ENCODE data around the gene ABCC3.

ABCC3 gene

DNA sequence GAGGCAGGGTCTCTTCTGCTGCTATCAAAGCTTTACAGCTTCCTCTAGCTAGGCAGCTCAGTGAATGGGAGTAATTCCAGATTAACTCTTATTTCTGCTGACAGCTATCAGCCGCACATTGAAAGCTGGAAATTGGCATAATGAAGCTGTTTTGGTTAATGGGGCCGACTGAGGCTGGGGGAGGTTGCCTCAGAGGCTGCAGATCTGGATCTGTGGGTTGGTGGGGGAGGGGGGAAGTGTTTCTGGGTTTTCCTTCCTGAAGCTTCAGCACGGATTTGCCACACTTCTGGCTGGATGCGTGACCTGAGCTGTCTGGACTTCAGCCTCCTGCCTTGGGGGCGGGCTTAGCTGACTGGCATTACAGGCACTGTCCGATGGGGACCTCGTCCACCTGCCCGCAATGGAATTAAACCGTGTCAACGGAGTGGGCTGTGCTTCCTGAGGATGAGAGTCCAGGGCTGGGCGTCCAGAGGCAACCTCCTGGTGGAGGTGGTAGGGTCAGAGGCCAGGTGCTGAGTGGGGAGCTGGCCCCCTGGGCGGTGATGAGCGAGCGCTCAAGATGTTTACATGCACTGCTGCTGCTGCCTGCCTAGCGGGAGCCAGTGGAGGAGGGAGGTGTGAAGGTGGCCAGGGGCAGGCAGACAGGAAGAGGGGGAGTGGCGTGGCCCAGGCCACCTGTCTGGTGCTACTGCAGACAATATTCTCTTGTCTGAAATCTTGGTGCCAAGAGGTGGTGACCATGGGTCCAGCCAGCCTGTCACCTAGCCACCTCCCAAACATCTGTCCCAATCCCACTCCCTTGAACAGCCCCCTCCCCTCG, 6.7 kb upstream of the ABCC3 start:
- no peak for DNase-seq

DNA sequence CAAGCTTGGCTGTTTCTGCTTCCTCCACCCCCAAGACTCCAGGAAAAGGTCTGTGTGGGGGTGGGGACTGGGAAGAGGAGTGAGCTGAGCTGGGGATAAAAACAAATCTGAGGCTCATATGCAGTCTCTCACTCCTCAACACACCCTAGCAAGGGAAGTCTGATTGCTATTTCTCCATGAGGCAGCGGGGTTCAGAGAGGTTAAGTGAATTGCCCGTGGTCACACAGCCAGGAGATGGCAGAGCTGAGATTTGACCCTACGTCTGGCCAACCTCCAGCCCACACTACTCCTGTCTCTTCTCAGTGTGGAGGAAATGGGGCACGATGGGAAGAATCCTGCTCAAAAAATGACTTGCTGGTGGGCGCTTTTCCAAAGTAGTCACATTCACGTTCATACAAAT, 4.8 kb upstream of the ABCC3 start:
- no peak for DNase-seq

DNA sequence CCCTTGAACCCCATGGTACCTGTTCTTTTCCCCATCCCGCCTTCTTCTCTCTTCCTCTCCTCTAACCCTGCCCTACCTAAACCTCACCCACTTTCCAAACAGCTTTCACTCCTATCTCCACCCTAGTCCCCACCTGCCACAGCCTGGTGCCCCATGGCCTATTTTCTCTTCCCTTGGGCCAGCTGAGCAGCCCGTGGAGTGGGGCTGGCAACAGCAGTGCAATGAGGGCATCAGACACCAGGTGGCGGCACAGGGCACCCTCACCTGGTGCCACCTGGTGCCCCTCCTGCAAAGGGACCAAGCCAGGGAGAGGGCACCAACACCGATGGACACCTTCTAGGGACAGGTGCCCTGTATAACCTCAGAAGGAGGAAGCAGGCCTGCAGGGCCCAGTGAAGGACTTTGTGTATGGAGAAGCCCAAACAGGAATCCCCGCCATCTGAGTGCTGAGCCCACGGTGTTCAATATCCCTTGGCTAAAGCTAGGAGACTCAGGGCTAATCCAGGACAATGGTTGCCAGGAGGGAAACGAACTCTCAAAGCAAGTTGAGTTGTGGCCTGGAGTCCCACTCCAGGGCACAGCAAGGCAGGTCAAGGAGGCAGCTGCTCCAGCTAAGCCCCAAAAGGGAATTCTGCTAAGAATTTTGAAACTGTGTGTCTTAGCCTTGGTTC, 4.0 kb upstream of the ABCC3 start:
- peak; percentile 53 for DNase-seq

DNA sequence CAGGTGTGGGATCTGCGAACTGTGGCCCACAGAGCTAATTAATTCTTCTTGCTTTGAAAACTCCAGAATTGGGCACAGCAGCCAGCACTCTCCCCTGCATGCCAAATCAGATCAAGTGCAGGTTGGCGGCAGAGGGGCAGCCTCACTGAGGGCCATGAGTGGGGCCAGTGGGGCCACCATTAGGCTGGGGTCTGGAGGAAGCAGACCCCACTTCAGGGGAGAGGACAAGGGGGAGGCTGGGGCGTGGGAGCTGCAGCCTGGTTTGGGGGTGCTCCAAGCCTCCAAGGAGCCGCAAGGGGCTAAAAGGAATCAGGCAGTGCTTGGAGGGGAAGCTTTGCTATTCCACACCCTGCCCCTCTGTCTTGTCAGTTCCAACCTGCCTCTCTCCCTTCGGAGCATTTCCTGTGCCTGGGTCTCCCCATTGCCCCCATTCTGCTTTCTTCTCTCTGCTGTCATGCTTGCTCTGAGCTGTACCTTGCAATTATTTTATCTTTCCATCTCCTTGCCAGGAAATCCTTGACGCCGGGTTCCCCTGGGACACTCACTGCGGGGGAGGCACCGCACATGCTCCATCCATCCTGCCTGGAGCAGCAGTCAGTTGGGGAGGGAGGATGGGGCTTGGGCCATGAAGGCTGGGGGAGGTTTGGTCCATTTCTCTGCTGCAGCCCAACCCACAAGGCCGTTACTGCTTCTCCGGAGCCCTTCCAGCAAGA, 3.3 kb upstream of the ABCC3 start:
- no peak for DNase-seq

DNA sequence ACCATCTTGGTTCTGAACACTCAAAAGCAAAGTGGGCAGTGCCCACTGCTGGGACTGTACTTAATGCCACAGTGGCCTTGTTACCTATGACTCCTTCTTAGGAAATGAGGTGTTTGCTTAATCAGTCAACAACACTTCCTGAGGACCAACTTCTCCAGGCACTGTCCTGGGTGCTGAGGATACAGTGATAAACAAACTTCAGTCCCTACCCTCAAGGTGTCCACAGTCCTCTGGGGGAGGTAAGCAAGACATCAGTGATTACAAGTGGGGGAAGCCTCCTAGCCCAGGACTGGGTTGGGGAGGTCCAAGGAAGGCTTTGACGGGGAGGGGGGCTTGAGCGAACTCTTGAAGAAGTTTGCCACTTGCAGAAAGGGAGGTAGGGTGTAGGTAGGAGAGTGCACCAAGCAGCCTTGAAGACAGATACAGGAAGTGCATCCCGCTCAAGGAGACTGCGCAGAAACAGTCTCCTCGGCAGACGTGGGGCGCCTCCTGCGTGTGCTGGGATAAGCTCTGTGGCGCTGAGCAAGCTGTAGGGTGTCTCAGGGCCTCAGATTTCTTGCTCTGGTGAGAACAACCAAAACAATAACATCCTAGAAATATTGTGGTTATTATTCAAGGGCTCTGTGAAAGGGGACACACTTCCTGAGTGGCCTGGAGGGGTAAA, 2.6 kb upstream of the ABCC3 start:
- DNase-seq, result no peak

DNA sequence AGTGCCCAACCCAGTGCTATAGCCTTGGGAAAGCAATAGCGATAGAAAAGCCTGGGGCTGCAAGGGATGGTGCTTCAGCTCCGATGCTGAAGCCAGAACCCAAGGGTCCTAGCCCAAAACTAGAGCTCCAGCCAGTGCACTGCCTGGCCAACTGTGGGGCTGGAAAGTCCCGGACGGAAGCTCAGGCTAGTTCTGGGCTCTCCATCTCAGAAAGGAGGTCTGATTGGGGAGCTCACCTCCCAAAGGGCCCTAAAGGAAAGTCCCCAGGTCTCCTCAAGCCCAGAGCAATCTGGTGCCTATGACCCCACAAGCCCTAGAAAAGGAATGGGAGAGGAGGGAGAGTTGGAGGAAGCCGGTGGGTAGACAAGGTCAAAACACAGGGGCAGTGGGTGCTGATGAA, 2.0 kb upstream of the ABCC3 start:
- no peak for DNase-seq

DNA sequence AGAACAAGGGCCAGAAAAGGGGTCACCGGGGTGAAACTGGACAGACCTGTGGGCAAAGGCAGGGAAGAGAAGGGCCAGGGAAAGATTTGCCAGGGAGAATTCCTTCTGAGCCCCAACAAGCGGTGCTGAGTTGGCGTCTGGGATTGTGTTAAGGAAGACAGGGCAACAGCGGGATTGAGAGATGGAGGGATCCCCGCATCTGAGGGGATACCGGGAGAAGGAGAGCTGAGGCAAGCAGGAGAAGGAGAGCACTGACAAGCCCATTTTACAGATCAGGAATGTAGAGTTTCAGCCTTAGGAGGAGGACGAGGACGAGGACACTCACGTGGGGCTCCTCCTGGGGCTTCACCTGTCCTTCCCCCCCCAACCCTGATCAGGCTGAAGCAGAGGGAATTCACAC, 998 bp upstream of the ABCC3 start:
- DNase-seq, result no peak

DNA sequence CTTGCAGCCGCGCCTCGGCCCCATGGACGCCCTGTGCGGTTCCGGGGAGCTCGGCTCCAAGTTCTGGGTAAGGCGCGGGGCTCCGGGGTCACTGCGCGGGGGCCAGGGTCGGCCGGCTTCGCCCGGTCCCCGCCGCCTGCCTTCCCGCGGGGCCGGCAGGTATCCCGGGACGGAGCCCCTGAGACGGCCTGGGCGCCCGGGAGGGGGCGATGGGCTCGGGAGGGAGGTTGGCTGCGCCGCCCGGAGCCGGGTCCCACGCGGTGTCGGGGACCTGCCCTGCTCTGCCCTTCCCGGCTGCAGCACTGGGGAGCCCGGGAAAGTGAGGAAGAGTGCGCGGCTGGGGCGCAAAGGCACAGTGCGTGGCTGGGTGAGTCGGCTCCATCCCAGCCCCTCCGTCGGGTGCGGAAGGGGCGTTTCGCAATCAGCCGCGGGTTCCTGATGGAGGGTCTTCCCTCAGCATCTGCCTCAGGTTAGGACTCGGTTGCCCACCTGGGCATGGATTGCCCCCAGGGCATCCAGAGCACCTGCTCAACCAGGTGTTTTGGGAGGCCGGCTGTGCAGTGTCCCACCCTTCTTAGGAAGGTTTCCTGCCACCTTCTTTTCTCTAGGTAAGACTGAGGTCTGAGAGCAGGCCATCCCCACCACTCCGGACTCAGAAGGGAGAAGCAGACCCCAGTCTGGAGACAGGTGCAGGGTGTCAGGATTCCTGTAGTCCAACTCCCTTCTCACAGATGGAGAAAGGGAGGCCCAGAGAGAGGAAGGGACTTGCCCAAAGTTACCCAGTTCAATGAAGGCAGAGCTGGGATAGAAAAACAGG, 442 bp downstream of the ABCC3 start:
- no peak for DNase-seq

DNA sequence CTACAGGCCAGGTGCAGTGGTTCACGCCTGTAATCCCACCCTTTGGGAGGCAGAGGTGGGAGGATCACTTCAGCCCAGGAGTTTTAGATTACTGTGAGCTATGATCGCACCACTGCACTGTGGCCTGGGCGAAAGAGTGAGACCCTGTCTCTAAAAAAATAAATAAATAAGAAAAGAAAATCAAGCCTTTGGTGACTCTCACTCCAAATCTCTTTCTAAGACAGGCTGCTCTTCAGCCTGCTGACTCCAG, 976 bp downstream of the ABCC3 start:
- no peak for DNase-seq

DNA sequence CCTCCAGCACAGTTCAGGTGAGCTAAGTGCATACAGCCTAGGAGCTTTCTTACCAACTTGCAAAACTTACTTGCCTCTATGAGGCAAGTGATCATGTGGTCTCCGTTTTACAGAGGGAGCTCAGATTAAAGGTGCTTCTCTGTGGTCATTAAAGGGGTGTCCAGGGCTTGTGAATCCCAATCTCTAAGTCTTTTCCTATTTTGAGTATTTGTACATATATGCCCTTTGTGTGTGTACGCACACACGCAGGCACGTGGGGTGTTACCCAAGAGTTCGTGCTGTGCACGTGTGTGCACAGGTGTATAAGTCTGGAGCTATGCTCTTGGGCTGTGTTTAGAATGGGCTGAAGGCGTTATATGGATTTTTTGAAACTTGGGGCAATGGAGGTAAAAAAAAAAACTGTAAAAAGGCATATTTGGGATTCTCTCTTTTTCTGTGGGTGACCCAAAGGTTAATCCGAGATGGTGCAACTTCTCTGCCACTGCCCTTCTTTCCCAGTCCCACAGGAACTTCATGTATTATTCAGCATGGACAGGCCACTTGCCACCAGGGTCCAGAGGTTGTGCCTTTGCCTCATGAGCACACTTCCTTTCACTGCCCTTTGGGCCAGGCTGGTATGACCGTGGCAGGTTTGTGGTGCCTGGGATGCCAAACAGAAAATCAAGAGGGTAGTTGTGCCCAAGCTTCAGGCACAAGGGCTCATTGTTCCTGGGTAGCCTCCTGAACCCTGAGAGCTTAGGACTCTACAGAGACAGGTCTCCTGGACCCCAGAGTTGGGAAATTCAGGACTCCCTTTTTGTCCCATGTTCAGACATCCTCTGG, 1.5 kb downstream of the ABCC3 start:
- DNase-seq, result no peak

DNA sequence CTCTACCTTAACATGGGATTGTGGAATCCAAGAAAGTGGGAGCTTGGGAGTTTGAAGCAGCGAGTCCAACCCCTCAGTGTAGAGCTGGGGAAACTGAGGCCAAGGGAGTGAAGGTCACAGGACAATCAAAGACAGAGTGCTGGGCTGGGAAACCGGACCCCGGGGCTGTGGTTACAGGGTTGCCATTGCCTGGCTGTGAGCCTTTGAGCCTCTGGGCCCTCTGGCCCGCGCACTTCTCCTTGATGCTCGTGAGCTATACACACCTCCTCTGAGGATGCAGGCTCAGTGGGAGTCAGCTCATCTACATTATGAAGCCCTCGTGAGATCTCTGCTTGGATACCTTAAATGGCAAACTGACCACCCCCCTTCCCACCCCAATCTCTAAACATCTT, 2.1 kb downstream of the ABCC3 start:
- no peak for DNase-seq

DNA sequence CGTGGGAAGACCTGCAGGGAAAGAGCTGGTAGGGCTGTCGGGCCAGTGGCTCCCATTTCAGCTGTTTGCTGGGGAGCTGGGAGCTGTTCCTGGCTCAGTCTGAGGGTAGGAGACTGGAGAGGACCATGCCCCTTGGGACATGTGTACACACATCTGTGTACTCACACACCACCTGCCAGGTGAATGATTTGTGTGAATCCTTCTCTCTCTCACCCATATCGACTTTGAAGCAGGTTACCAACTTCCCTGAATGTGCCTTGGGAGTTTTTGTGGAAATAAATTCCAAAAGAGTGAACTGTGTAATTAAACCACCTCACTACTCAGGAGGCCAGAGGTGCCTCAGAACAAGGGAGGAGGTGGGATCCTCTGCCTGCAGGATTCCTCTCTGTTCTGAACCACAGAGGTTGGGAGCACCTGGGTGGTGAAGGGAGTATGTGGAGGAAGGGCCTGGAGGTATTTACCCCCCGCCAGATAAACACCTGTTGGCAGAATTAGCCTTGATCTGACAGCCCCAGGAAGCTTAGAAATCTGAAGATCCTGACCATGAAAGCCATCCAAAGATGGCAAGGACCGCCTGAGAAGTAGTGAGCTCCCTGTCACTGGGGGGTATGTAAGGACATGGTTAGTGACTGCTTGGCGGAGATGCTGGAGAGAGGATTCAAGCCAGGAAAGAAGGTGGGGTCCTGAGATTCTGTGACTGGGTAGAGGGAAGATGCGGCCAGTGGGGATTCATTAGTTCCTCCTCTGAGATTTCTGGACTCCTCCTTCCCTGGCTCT, 3.3 kb downstream of the ABCC3 start:
- DNase-seq, result no peak

DNA sequence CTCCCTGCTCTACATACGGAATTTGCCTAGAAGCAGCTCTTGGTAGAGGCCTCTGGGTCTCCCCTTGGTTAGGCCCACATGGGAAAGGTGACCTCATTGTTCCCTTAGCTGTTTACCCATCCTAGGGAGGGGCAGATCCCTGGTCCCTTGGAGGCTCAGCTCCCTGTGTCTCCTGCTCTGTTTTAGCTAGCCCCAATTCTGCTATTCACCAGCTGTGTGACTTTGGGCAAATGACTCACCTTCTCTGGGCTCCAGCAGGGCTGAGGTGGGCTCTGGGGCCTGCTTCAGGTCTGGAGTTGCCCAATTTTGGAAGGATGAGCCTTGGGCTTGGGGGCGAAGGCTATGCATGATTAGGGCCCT, 3.9 kb downstream of the ABCC3 start:
- DNase-seq, result no peak

DNA sequence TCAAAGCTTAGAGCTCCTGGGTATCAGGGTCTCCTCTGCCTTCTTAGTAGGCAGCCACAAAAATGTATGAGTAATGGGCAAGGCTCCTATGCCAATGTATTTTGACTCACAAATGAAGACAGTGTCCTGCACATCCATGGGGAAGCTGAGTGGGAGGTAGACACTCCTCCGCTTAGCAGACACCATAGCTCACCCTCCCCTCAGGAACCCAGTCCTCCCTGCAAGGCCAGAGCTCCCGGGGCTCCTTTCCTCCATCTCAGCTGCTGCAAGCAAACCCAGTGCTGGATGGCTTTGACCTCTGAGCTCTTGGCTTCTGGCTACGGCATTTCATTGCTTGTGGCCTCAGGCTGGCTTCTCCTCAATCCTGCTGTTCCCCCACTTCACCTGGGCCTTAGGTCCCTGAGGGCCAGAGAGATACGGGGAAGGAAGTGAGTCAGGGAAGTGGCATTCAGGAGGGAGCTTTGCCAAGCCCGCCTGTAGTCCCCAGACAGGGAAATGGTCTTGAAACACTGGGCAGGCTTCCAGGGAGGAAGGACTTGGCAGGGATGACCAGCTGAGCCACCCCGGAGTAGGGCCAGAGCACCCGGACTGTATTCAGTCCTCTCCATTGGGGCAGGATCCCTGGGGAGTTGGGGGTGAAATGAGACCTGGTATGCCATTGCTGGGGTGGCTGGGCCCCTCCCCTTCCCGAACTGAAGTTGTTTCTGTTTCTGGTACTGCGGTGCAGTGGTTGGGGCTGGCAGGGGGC, 4.5 kb downstream of the ABCC3 start:
- DNase-seq, result no peak

DNA sequence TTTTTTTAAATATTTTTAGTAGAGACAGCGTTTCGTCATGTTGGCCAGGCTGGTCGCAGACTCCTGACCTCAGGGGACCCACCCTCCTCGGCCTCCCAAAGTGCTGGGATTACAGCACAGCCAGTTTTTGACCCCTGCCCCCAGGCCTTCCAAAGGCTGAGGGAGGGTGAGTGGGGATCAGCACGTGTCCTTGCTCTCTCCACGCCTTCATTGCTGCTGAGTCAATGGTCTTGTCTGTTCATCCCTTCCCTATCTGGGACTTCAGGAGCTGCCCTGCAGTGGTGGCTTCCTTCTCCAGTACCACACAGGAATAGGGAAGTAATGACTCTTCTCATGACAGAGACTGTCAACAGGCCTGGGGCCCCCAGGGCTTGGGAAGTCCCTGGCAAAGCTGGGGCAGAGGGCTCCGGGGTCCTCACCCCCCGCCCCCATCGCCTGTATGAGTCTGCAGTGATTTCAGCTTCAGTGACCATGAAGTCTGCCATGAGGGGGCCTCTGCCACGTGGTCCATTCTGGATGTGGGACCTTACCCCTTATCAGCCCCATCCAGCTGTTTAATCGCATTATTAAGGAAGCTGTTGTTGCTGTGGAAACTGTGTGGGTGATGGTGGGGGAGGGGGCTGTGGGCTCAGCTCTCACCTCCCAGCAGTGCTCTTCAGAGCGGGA, 6.1 kb downstream of the ABCC3 start:
- peak; percentile 84 for DNase-seq

DNA sequence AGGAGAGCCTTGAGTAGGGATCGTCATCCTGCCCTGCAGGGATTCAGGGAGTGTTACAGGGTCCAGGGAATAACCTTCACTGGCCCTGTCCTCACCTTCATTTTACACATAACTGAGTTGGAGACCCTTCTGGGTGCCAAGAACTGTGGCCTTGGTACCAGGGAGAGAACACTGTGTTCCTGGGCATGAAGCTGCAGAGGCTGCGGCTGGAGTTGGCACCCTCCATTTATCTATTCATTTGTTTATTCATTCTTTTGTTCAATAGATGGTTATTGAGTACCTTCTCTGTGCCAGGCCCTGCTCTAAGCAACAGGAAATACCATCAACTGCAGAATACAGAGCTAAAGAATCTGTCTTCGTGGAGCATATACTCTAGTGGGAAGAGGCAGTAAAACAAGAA, 6.7 kb downstream of the ABCC3 start:
- DNase-seq, result no peak

DNA sequence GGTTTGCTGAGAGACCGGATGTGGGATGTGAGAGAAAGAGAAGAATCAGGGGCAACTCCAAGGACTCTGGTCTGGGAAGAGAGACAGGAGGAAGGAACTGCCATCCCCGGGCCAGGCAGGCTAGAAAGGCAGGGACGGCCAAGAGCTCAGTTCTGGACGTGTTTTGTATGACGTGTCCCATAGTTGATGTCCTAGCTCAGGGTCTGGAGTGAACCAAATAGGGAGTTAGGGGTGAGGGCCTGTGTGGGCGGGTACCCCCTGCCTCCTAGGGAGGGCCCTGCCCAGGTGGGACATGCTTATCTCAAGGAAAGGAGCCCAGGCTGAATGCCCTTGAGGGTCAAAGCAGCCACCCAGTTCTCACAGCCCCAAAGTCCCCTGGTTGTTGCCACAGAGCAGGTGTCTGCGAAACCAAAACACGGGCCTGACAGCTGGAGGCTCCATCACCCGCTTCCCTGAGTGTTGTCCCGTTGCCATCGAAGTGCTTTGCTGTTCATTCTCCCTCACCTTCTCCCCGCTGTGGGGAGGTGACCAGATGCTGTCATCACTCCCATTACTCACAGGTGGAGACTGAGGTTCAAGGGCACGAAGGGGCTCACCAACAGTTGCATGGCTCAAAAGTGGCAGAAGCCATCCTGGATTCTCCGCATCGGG, 7.5 kb downstream of the ABCC3 start:
- no peak for DNase-seq

DNA sequence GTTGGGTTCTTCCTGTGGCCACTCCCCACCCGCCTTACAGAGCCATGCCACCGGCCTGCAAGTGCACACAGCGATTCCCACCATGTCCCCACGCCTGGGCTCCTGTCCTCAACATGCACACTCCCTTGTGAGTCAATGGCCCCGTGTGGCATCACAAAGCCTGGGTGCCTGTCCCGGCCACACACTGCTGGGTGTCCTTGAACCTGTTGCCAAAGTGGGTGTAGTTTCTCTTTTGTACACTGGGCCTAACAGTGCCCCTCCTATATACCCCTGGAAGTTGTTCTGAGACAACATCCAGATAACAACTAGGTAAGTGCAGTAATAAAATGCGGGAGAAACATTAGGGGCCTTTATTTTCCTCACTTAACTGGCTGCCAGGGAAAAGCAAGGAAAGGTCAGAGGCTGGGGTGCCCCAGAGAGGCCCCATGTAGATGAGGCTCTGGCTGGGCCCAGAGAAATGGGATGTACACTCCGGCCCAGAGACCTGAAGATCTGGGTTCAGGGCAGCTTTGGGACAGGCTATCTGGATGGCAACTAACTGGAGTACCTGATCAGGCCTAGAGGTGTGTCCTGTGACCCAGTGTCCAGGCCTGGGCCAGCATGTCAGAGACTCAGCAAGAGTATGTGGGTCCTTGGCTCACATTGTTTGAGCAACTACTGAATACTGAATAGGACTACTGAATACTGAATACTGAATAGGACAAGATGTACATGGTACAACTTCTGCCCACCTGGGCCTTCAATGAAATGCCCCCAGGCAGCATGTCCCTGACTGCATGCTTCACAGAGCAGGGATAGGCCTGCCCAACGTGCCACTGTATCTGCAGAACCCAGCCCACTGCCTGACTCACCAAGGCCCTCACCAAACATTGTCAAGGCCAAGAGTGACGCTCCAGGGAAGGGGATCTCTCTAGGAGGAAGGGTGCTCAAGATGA, 8.3 kb downstream of the ABCC3 start:
- no peak for DNase-seq
